GM19397 (cell line): ENCODE results near the gene FRAT2.

Experiments
- ATAC-seq: cut with Tn5 transposase; IDR thresholded peaks from one replicate; pipeline ENCODE4 v1.9.1; 2021; ENCODE audit warnings: mild to moderate bottlenecking, moderate library complexity; ENCODE audit not compliant: unreplicated experiment

FRAT2 gene

GRCh38 chr10:97327348-97328294 is 6.9 kb downstream of the FRAT2 start:
- no peak for ATAC-seq

GRCh38 chr10:97325754-97326153 is 8.8 kb downstream of the FRAT2 start:
- ATAC-seq = no peak

GRCh38 chr10:97323501-97323900 is 11.0 kb downstream of the FRAT2 start:
- ATAC-seq = no peak

GRCh38 chr10:97321804-97322190 is 12.7 kb downstream of the FRAT2 start:
- ATAC-seq = no peak

GRCh38 chr10:97321032-97321803 is 13.3 kb downstream of the FRAT2 start:
- ATAC-seq = no peak

- ATAC-seq = no peak
Observed at GRCh38 chr10:97320480-97321031, 14.0 kb downstream of the FRAT2 start.

GRCh38 chr10:97319671-97320479 is 14.7 kb downstream of the FRAT2 start:
- peak; percentile 30 for ATAC-seq

GRCh38 chr10:97318772-97319651 is 15.5 kb downstream of the FRAT2 start, which contains the start of gene FRAT1:
Gene FRAT1 (plus strand): TSS chr10:97319271. CDS start chr10:97319454, 183 bp downstream.
- peak; percentile 83 for ATAC-seq

GRCh38 chr10:97314671-97315070 is 19.9 kb downstream of the FRAT2 start:
- no peak for ATAC-seq

- ATAC-seq = no peak
Observed at GRCh38 chr10:97312897-97313296, 21.6 kb downstream of the FRAT2 start.

- no peak for ATAC-seq
Observed at GRCh38 chr10:97311111-97311626, 23.4 kb downstream of the FRAT2 start.

GRCh38 chr10:97307866-97308780 is 26.4 kb downstream of the FRAT2 start:
- no peak for ATAC-seq

- no peak for ATAC-seq
Observed at GRCh38 chr10:97307441-97307840, 27.1 kb downstream of the FRAT2 start.

GRCh38 chr10:97302088-97302791 is 32.3 kb downstream of the FRAT2 start:
- no peak for ATAC-seq

GRCh38 chr10:97300980-97301379 is 33.5 kb downstream of the FRAT2 start:
- ATAC-seq = no peak

GRCh38 chr10:97298223-97298571 is 36.3 kb downstream of the FRAT2 start:
- ATAC-seq = no peak

GRCh38 chr10:97297556-97298222 is 36.8 kb downstream of the FRAT2 start:
- no peak for ATAC-seq
